Panc1 (cell line): ENCODE results near the gene ARHGEF40. TPM values are rescaled to one million over a fixed set of nuclear protein-coding genes. Genes with fewer than 3 reads are reported as not detected.

ENCODE experiments used
- ATAC-seq: fragments of 200-7000 bp; cut with Tn5 transposase; 2 replicates; pipeline ENCODE4 v1.9.1; 2020; ENCODE audit warnings: mild to moderate bottlenecking, moderate library complexity
- BruUV-seq: library from RNA; stranded (reverse); fragments of 400-500 nt; replicated peaks from 2 replicates; lab custom pipeline; 2021; lab: Mats Ljungman, UMichigan
- CTCF ChIA-PET: fragments of 300-600 bp; sonication (Branson Sonifier 250); formaldehyde crosslinking; loops from one replicate; lab custom pipeline; 2022; ENCODE audit warnings: antibody characterized with exemption; lab: Charles Lee
- POLR2A ChIA-PET: fragments of 300-600 bp; sonication (Branson Sonifier 250); formaldehyde crosslinking; loops from one replicate; lab custom pipeline; 2022; ENCODE audit warnings: antibody characterized with exemption; lab: Charles Lee
- DNase-seq: peaks from one replicate; pipeline ENCODE4 v3.0.0-alpha.2; 2010; ENCODE audit warnings: low read depth, low spot score
- H3K27ac ChIP-seq: 2 replicates; pipeline ENCODE4 v1.5.1; 2011; ENCODE audit warnings: mild to moderate bottlenecking, low read length, inconsistent platforms
- H3K27me3 ChIP-seq: fragments of 200-500 bp; sonication (Bioruptor generic); 2 replicates; pipeline ENCODE4 v1.6.0; 2014; ENCODE audit warnings: low read length, inconsistent platforms; ENCODE audit not compliant: control insufficient read depth, insufficient read depth
- H3K36me3 ChIP-seq: fragments of 200-500 bp; sonication (Bioruptor generic); 2 replicates; pipeline ENCODE4 v1.5.1; 2014; ENCODE audit warnings: inconsistent platforms, mild to moderate bottlenecking, low read length, moderate library complexity; ENCODE audit not compliant: control insufficient read depth, insufficient read depth
- H3K4me1 ChIP-seq: 2 replicates; pipeline ENCODE4 v1.5.1; 2011; ENCODE audit warnings: inconsistent platforms, mild to moderate bottlenecking, low read length, moderate library complexity; ENCODE audit not compliant: control insufficient read depth, insufficient read depth
- H3K4me3 ChIP-seq, 2 experiments: 2 replicates each; pipeline ENCODE4 v1.5.1; 2011 to 2012; ENCODE audit warnings: low read depth in 2 of 2, low read length in 2 of 2, mild to moderate bottlenecking in 2 of 2, inconsistent platforms in 1 of 2, moderate library complexity in 1 of 2
- H3K9me3 ChIP-seq: fragments of 200-500 bp; sonication (Bioruptor generic); 2 replicates; pipeline ENCODE4 v1.5.1; 2014; ENCODE audit warnings: low read depth, mild to moderate bottlenecking, inconsistent platforms, low read length, moderate library complexity; ENCODE audit not compliant: control insufficient read depth, insufficient read depth
- POLR2AphosphoS5 ChIP-seq: IDR thresholded peaks from 2 replicates; pipeline ENCODE4 v1.6.1; 2012; ENCODE audit warnings: mild to moderate bottlenecking, low read depth, low read length, moderate library complexity
- SIN3A ChIP-seq: IDR thresholded peaks from 2 replicates; pipeline ENCODE4 v1.6.1; 2012; ENCODE audit warnings: low read depth, mild to moderate bottlenecking, low read length, moderate library complexity, borderline replicate concordance; ENCODE audit not compliant: insufficient read depth
- TCF7L2 ChIP-seq: IDR thresholded peaks from 2 replicates; pipeline ENCODE4 v1.6.1; 2011; ENCODE audit warnings: mild to moderate bottlenecking, low read depth, low read length, inconsistent platforms
- in situ Hi-C: cut with HindIII; loops from 2 replicates; pipeline ENCODE4 v1.10.0; 2016; ENCODE audit warnings: low sequenced_read_pairs, low pct_unique_long_range_greater_than_20kb
- intact Hi-C: fragments of 100-400 bp; cut with micrococcal nuclease; formaldehyde crosslinking; loops from one replicate; pipeline ENCODE4 v1.10.0; 2022; ENCODE audit not compliant: unreplicated experiment
- total RNA-seq: library from RNA; stranded (reverse); gene quantifications from one replicate; pipeline ENCODE4 v1.2.1, GENCODE V29; 2021; ENCODE audit not compliant: unreplicated experiment
- TF ChIP-seq, protein P1 (sequence below), 2 experiments: IDR thresholded peaks; 2 replicates each; pipeline ENCODE4 v1.6.1; 2011 to 2012; ENCODE audit warnings: low read depth in 2 of 2, control low read depth in 1 of 2, low read length in 1 of 2, mild to moderate bottlenecking in 1 of 2, moderate library complexity in 1 of 2; ENCODE audit not compliant: insufficient read depth in 1 of 2
- TF ChIP-seq, protein P2 (sequence below): fragments of 450-650 bp; IDR thresholded peaks from 2 replicates; pipeline ENCODE4 v1.5.1; 2017; ENCODE audit warnings: mild to moderate bottlenecking

The ARHGEF40 gene
- total RNA-seq, 1 experiment from 2014 or later = 11.1 TPM

DNA sequence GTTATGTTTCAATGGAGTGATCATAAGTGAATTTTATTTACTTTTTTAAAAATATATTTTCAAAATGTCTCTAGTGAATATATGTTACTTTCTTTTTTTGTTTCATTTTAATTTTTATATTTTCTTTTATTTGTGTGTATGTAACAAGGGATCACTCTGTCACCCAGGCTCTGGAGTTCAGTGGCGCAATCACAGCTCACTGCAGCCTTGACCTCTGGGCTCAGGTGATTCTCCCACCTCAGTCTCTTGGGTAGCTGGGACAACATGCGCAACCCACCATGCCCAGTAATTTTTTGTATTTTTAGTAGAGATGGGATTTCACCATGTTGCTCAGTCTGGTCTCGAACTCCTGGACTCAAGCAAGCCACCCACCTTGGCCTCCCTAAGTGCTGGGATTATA is 48.8 kb downstream of the ARHGEF40 start:
- in situ Hi-C loops = no loop called here
- TF ChIP-seq SIN3A (no peak), POLR2AphosphoS5 (no peak), TCF7L2 (no peak)
- TF ChIP-seq, protein P1, sequence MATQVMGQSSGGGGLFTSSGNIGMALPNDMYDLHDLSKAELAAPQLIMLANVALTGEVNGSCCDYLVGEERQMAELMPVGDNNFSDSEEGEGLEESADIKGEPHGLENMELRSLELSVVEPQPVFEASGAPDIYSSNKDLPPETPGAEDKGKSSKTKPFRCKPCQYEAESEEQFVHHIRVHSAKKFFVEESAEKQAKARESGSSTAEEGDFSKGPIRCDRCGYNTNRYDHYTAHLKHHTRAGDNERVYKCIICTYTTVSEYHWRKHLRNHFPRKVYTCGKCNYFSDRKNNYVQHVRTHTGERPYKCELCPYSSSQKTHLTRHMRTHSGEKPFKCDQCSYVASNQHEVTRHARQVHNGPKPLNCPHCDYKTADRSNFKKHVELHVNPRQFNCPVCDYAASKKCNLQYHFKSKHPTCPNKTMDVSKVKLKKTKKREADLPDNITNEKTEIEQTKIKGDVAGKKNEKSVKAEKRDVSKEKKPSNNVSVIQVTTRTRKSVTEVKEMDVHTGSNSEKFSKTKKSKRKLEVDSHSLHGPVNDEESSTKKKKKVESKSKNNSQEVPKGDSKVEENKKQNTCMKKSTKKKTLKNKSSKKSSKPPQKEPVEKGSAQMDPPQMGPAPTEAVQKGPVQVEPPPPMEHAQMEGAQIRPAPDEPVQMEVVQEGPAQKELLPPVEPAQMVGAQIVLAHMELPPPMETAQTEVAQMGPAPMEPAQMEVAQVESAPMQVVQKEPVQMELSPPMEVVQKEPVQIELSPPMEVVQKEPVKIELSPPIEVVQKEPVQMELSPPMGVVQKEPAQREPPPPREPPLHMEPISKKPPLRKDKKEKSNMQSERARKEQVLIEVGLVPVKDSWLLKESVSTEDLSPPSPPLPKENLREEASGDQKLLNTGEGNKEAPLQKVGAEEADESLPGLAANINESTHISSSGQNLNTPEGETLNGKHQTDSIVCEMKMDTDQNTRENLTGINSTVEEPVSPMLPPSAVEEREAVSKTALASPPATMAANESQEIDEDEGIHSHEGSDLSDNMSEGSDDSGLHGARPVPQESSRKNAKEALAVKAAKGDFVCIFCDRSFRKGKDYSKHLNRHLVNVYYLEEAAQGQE (IDR thresholded peaks at IDR 0.05; ENCODE audit: insufficient read depth in 1 of 2, low read depth in 2 of 2, low read length in 1 of 2) = no peak
- TF ChIP-seq, protein P2, sequence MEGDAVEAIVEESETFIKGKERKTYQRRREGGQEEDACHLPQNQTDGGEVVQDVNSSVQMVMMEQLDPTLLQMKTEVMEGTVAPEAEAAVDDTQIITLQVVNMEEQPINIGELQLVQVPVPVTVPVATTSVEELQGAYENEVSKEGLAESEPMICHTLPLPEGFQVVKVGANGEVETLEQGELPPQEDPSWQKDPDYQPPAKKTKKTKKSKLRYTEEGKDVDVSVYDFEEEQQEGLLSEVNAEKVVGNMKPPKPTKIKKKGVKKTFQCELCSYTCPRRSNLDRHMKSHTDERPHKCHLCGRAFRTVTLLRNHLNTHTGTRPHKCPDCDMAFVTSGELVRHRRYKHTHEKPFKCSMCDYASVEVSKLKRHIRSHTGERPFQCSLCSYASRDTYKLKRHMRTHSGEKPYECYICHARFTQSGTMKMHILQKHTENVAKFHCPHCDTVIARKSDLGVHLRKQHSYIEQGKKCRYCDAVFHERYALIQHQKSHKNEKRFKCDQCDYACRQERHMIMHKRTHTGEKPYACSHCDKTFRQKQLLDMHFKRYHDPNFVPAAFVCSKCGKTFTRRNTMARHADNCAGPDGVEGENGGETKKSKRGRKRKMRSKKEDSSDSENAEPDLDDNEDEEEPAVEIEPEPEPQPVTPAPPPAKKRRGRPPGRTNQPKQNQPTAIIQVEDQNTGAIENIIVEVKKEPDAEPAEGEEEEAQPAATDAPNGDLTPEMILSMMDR = no peak

DNA sequence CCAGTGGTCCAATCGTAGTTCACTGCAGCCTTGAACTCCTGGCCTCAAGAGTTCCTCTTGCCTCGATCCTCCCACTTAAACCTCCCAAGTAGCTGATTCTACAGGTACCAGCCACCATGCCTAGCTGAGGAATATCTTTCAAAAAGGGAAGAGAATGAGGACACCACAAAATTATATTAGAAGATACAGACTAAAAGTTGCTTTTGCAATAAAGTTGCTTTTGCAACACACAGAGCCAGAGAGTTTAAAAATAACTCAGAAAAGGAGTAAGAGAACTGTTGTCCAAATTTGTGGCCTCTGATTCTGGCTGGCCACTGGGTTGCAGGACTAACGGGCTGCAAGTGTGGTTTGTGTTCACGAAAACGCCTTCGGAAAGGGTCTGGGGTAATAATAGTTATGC is 50.6 kb downstream of the ARHGEF40 start:
- H3K4me3 ChIP-seq = no peak overlapping the region
- TF ChIP-seq TCF7L2 = no peak
- no peak for TF ChIP-seq SIN3A
- no peak for TF ChIP-seq POLR2AphosphoS5
- TF ChIP-seq, protein P2 = no peak
- TF ChIP-seq, protein P1 (IDR thresholded peaks at IDR 0.05; ENCODE audit: insufficient read depth in 1 of 2, low read depth in 2 of 2, low read length in 1 of 2) = no peak
- H3K27ac ChIP-seq = no peak overlapping the region
- BruUV-seq = no TSS peak
- 0 out of 2 replicates have a peak, but pooled peaks cover 2% of the 10 kb centered on the region for H3K27me3 ChIP-seq
- no peaks in the 10 kb centered on the region for H3K9me3 ChIP-seq
- ATAC-seq (no peak), DNase-seq (no peak)
- H3K4me1 ChIP-seq = no peaks in the 10 kb centered on the region
- intact Hi-C loops = no loop called here
- CTCF ChIA-PET = no interaction called here
- POLR2A ChIA-PET = no interaction called here
- no peaks in the 10 kb centered on the region for H3K36me3 ChIP-seq
- in situ Hi-C loops = no loop called here

More for the DNA sequence above, 48.8 kb downstream of the ARHGEF40 start:
- H3K4me1 ChIP-seq = no peaks in the 10 kb centered on the region
- no peak for ATAC-seq
- CTCF ChIA-PET = no interaction called here
- POLR2A ChIA-PET = no interaction called here
- DNase-seq = no peak
- intact Hi-C loops = no loop called here
- H3K27ac ChIP-seq = no peak overlapping the region
- no TSS peak for BruUV-seq
- H3K4me3 ChIP-seq = no peak overlapping the region
- H3K9me3 ChIP-seq = no peaks in the 10 kb centered on the region
- no peaks in the 10 kb centered on the region for H3K36me3 ChIP-seq
- 0 out of 2 replicates have a peak, but pooled peaks cover 2% of the 10 kb centered on the region for H3K27me3 ChIP-seq
